Stimulated activated CD8-positive, alpha-beta memory T cell treated with anti-CD3 and anti-CD28 coated beads, Interleukin-12 subunit alpha, Interleukin-12 subunit beta, amount 100 ng/mL, for 4 hours (primary cell): ENCODE measurements around the gene NDUFS4.
"Not testable (repeated sequence)": the region's sequence is repeated elsewhere in the genome, so short reads cannot be mapped to it uniquely, and the experiment has no call there.

Experiments used
- DNase-seq: peaks from one replicate; pipeline ENCODE4 v3.0.0-alpha.2; 2020; ENCODE audit warnings: low read depth

The NDUFS4 gene

DNA sequence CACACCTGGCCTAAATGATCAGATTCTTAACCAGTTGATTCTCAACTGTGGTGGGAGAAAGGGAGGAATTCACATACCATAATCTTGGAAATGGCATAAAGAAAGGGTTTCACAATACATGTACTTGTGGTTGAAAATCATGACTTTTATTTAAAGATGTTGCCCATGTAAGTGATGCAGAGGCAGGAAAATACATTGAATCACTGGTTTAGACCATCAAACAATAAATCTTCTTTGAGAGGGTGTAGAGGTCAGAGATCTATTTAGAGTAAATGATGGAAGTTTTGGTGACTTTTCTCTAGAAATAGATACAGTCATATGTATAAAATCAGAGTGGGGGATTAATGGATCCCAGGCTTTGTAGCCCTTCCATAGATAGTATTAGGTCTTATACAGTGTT, 15.4 kb downstream of the NDUFS4 start:
- no peak for DNase-seq

DNA sequence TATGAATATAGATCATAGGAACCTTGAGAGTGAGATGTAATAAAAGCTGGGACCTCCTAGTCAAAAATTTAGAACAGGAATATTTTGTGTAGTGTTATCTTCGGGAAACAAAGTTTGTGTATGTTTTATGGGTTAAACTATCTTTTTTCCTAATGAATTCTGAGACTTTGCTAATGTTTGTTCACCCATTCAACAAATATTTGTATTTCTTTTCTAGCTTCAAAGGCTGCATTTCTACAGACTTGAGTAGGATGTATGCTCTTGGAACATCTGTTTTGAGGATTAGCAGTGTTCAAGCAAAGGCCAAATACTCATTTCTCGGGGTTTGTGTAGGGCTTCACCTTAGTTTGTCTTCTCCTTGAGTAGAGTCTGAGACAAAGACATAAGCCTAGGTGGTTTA, 16.2 kb downstream of the NDUFS4 start:
- no peak for DNase-seq

GRCh38 chr5:53578854-53579253, 18.4 kb downstream of the NDUFS4 start:
- DNase-seq = no peak

DNA sequence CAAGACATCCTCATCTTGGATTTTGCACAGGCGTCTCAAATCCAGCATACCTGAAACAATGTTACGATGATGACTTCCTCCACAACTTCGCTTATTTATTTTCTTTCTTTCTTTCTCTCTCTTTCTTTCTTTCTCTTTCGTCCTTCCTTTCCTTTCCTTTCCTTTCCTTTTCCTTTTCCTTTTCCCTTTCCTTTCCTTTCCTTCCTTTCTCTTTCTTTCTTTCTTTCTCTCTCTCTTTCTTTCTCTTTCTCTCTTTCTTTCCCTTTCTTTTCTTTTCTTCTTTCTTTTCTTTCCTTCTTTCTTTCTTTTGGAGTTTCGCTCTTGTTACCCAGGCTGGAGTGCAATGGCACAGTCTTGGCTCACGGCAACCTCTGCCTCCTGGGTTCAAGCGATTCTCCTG, 20.1 kb downstream of the NDUFS4 start:
- no peak for DNase-seq

GRCh38 chr5:53582225-53582624, 21.8 kb downstream of the NDUFS4 start:
- no peak for DNase-seq

DNA sequence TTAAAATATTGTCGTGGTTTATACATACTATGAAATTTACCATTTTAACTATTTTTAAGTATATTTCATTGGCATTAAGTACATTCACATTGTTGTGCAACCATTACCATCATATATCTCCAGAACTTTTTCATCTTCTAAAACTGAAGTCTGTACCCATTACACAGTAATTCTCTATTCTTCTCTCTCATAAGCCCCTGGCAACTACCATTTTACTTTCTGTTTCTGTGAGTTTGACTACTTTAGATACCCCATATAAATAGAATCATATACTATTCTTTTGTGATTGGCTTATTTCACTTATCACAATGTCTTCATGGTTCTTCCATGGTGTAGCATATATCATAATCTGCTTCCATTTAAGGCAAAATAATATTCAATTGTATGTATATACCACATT, 30.3 kb downstream of the NDUFS4 start:
- DNase-seq = no peak

DNA sequence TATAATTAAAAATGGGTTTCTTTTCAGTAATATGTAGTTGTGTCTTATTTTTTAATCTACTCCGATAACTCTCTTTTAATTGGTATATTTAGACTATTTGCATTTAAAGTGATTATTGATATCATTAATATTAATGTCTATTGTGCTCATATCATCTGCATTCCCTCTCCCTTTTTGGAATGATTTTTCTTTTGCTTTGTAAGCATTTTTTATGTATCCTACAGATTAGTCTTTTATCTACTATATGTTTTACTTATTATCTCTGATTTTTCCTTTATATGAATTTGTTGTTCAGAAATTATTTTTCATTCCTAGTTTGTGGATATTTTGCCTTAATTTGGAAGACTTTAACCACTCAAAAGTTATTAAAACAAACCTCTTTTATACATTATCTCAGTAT, 34.0 kb downstream of the NDUFS4 start:
- DNase-seq = no peak

DNA sequence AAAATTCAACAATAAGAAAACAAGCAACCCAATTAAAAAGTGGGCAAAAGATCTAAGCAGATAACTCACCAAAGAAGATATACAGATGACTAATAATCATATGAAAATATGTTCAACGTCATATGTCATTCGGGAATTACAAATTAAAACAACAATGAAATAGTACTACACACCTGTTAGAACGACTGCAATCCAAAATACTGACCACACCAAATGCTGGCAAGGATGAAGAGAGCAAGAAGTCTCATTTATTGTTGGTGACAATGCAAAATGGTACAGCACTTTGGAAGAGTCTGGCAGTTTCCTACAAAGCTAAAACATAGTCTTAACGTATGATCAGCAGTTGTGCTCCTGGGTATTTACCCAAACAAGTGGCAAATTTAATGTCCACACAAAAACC, 37.5 kb downstream of the NDUFS4 start:
- DNase-seq = no peak

DNA sequence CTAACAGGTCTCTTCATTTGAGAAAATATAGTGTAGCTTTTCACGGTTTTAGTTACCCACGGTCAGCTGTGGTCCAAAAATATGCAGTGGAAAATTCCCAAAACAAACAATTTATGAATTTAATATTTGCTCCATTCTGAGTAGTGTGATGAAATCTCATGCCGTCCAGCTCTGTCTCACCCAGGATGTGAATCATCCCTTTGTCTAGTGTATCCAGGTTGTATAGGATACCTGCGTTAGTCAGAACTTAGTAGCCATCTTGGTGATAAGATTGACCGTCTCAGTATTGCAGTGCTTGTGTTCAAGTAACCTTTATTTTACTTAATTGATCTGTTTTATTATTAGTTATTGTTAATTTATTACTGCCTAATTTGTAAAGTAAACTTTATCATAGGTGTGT, 41.1 kb downstream of the NDUFS4 start:
- DNase-seq = no peak

DNA sequence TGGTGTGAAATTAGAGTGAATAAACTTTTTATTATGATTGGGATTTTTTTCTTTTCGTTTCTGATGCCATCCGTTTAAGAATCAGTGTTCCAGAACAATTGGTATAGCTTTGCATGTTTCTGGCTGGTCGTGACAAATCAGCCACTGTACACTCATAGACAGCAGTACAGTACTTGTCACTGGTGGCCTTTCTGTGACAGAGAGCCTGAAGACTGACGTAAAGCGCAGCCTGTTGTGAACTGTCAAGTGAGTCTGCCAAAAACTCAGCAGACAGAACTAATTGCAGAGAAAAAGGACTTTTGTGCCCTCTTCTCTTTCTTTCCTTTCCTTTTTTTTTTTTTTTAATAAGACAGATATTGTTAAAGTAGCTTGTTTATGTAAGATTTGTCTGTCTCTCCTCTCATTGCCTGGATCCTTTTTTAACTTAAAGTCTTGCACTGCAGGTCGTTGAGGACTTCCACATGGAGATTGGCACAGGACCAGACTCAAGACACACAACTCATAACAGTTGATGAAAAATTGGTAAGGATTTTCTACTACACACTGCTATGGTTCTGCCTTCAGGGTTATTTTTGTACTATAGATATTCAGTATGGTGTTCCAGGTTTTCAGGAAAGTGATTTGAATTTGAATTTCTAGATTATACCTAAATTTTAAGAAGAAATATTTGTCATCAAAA, 42.7 kb downstream of the NDUFS4 start:
- DNase-seq = no peak

- DNase-seq = no peak
Measured at GRCh38 chr5:53604309-53604708, 43.9 kb downstream of the NDUFS4 start.

GRCh38 chr5:53607886-53608285, 47.4 kb downstream of the NDUFS4 start:
- DNase-seq = no peak

- not testable (repeated sequence) for DNase-seq
Measured at GRCh38 chr5:53608897-53609296, 48.5 kb downstream of the NDUFS4 start.

GRCh38 chr5:53613061-53613460, 52.6 kb downstream of the NDUFS4 start:
- DNase-seq = no peak

- no peak for DNase-seq
Measured at GRCh38 chr5:53613536-53613935, 53.1 kb downstream of the NDUFS4 start.

DNA sequence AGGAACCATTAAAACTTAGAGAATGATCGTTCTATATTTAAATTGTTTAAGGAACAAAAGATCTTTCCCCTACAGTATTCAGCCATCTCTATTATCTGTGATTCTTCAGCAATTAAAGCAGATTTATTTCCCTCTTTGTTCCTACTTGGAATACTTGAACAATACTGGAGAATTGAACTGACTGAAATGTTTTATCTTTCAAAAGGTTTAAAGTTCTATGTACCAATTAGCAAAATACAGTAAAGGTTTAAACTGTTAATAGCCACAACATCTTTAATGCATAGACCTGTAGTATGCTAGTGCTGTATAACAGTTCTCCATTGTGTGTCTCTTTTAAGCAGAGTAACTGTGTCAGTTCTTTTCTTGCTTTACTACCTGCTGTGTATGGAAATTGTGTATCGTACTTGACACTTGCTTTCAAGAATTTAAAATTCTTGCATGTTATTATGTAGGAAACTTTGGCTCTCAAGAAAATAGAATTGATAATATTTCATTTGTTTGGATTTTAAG, 54.0 kb downstream of the NDUFS4 start:
- DNase-seq = no peak

- no peak for DNase-seq
Measured at GRCh38 chr5:53616939-53617549, 56.6 kb downstream of the NDUFS4 start.

DNA sequence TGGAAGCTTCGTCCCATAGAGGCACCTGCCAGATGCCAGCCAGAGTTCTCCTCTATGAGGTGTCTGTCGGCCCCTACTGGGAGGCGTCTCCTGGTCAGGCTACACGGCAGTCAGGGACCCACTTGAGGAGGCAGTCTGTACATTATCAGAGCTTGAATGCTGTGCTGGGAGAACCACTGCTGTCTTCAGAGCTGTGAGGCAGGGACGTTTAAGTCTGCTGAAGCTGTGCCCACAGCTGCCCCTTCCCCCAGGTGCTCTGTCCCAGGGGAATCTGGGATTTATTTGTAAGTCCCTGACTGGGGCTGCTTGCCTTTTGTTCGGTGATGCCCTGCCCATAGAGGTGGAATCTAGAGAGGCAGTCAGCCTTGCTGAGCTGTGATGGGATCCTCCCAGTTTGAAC, 70.8 kb downstream of the NDUFS4 start:
- DNase-seq = no peak

DNA sequence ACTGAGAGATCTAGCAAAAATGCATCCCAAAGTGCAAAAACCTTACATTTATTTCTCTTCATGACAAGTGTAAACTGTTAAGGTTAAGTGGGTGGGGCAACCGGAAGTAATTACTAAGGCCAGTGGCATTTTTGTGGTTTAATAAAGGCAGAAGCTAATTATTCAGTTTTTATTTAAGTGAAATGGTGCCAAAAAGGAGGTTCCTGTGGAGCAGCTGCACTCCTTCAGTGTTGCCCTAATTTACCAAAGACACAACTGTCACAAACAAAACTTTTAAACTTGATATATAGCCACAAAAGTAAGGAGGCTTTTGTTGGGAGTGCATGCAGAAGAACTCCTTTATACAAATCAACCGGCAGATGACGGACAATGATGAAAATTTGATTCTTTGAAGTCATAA, 81.6 kb downstream of the NDUFS4 start:
- DNase-seq = no peak

- DNase-seq = no peak
Measured at GRCh38 chr5:53643445-53643844, 83.0 kb downstream of the NDUFS4 start.

DNA sequence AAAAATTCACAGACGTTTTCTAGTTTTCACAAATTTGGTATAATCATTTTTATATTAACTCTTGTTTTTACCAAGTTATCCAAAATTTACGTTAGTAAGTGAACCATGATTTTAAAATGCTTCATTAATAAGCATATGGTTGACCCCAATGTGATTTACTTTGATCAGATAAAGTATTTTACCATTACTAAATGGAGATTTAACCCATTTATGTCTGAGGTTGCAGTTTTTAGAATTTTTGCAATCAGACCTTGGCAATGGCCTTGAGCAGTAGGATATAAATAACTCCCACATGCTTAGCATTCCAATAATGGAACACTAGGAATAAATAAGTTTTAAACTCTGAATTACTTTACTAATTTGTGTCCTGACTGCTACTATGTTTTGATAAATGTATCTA, 84.6 kb downstream of the NDUFS4 start:
- no peak for DNase-seq

DNA sequence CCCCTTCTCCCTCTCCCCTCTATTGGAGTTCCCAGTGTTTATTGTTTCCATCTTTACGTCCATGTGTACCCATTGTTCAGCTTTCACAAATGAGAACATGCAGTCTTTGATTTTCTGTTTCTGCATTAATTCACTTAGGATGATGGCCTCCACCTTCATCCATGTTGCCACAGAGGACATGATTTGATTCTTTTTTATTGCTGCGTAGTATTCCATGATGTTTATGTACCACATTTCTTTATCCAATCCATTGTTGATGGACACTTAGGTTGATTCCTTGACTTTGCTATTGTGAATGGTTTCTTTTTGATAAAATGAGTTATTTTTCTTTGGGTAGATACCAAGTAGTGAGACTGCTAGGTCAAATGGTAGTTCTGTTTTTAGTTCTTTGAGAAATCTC, 88.9 kb downstream of the NDUFS4 start:
- DNase-seq = no peak

GRCh38 chr5:53660573-53660972, 100.1 kb downstream of the NDUFS4 start:
- not testable (repeated sequence) for DNase-seq

DNA sequence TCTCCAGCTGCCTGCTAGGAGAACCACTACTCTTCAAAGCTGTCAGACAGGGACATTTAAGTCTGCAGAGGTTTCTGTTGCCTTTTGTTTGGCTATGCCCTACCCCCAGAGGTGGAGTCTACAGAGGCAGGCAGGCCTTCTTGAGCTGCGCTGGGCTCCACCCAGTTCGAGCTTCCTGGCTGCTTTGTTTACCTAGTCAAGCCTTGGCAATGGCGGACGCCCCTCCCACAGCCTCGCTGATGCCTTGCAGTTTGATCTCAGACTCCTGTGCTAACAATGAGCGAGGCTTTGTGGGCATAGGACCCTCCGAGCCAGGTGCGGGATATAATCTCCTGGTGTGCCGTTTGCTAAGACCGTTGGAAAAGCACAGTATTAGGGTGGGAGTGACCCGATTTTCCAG, 104.9 kb downstream of the NDUFS4 start:
- not testable (repeated sequence) for DNase-seq
